HEK293 (cell line): ENCODE results near the gene RCSD1.

Experiments used
- GLI2 ChIP-seq: fragments of 450-650 bp; formaldehyde crosslinking; IDR thresholded peaks from 2 replicates; pipeline ENCODE4; 2017; ENCODE audit warnings: missing biosample characterization, missing genetic modification characterization, low read depth, borderline replicate concordance
- INSM2 ChIP-seq: fragments of 450-650 bp; formaldehyde crosslinking; IDR thresholded peaks from 2 replicates; pipeline ENCODE4 v1.5.1; 2016; ENCODE audit warnings: missing biosample characterization, missing genetic modification characterization
- KLF10 ChIP-seq: fragments of 450-650 bp; IDR thresholded peaks from 2 replicates; pipeline ENCODE4 v1.5.1; 2018; ENCODE audit warnings: missing biosample characterization, mild to moderate bottlenecking, missing genetic modification characterization
- MZF1 ChIP-seq: fragments of 450-650 bp; formaldehyde crosslinking; IDR thresholded peaks from 2 replicates; pipeline ENCODE4 v1.5.1; 2017; ENCODE audit warnings: missing biosample characterization, missing genetic modification characterization, borderline replicate concordance
- PRDM1 ChIP-seq: fragments of 450-650 bp; formaldehyde crosslinking; IDR thresholded peaks from 2 replicates; pipeline ENCODE4; 2016; ENCODE audit warnings: missing biosample characterization, missing genetic modification characterization
- PRDM6 ChIP-seq: fragments of 450-650 bp; formaldehyde crosslinking; IDR thresholded peaks from 2 replicates; pipeline ENCODE4 v1.5.1; 2017; ENCODE audit warnings: missing biosample characterization, missing genetic modification characterization
- SCRT1 ChIP-seq: fragments of 450-650 bp; formaldehyde crosslinking; IDR thresholded peaks from 2 replicates; pipeline ENCODE4 v1.5.1; 2016; ENCODE audit warnings: missing biosample characterization, missing genetic modification characterization, borderline replicate concordance
- TSHZ1 ChIP-seq: fragments of 450-650 bp; formaldehyde crosslinking; IDR thresholded peaks from 2 replicates; pipeline ENCODE4 v1.5.1; 2016; ENCODE audit warnings: missing biosample characterization, missing genetic modification characterization, borderline replicate concordance
- ZBTB10 ChIP-seq: fragments of 450-650 bp; formaldehyde crosslinking; IDR thresholded peaks from 2 replicates; pipeline ENCODE4 v1.5.1; 2016; ENCODE audit warnings: missing biosample characterization, missing genetic modification characterization
- ZBTB6 ChIP-seq: fragments of 450-650 bp; formaldehyde crosslinking; IDR thresholded peaks from 2 replicates; pipeline ENCODE4 v1.5.1; 2017; ENCODE audit warnings: missing biosample characterization, missing genetic modification characterization
- ZBTB7A ChIP-seq: fragments of 450-650 bp; formaldehyde crosslinking; IDR thresholded peaks from 2 replicates; pipeline ENCODE4 v1.5.1; 2016; ENCODE audit warnings: low read depth, missing biosample characterization, missing genetic modification characterization
- ZIC2 ChIP-seq: fragments of 450-650 bp; formaldehyde crosslinking; IDR thresholded peaks from 2 replicates; pipeline ENCODE4 v1.5.1; 2016; ENCODE audit warnings: missing biosample characterization, missing genetic modification characterization
- ZNF132 ChIP-seq: fragments of 450-650 bp; formaldehyde crosslinking; IDR thresholded peaks from 2 replicates; pipeline ENCODE4 v1.5.1; 2017; ENCODE audit warnings: missing biosample characterization, missing genetic modification characterization, borderline replicate concordance
- ZNF280D ChIP-seq: fragments of 450-650 bp; formaldehyde crosslinking; IDR thresholded peaks from 2 replicates; pipeline ENCODE4 v1.5.1; 2016; ENCODE audit warnings: missing biosample characterization, missing genetic modification characterization
- ZNF416 ChIP-seq: fragments of 450-650 bp; formaldehyde crosslinking; IDR thresholded peaks from 2 replicates; pipeline ENCODE4 v1.5.1; 2016; ENCODE audit warnings: missing biosample characterization, missing genetic modification characterization
- ZNF521 ChIP-seq: fragments of 450-650 bp; formaldehyde crosslinking; IDR thresholded peaks from 2 replicates; pipeline ENCODE4 v1.5.1; 2017; ENCODE audit warnings: missing biosample characterization, mild to moderate bottlenecking, missing genetic modification characterization
- ZNF654 ChIP-seq: fragments of 450-650 bp; formaldehyde crosslinking; IDR thresholded peaks from 2 replicates; pipeline ENCODE4 v1.5.1; 2016; ENCODE audit warnings: low read depth, missing biosample characterization, missing genetic modification characterization
- ZNF658 ChIP-seq: fragments of 450-650 bp; formaldehyde crosslinking; IDR thresholded peaks from 2 replicates; pipeline ENCODE4; 2016; ENCODE audit warnings: missing biosample characterization, missing genetic modification characterization
- ZNF664 ChIP-seq: fragments of 450-650 bp; formaldehyde crosslinking; IDR thresholded peaks from 2 replicates; pipeline ENCODE4 v1.5.1; 2016; ENCODE audit warnings: missing biosample characterization, missing genetic modification characterization
- ZNF677 ChIP-seq: fragments of 450-650 bp; IDR thresholded peaks from 2 replicates; pipeline ENCODE4 v1.5.0; 2018; ENCODE audit warnings: missing biosample characterization, mild to moderate bottlenecking, missing genetic modification characterization, moderate library complexity
- ZNF785 ChIP-seq: fragments of 450-650 bp; formaldehyde crosslinking; IDR thresholded peaks from 2 replicates; pipeline ENCODE4 v1.5.1; 2016; ENCODE audit warnings: missing biosample characterization, missing genetic modification characterization
- TF ChIP-seq, protein P1 (sequence below): fragments of 450-650 bp; formaldehyde crosslinking; IDR thresholded peaks from 2 replicates; pipeline ENCODE4 v1.5.1; 2017; ENCODE audit warnings: missing biosample characterization, missing genetic modification characterization

Gene RCSD1

DNA sequence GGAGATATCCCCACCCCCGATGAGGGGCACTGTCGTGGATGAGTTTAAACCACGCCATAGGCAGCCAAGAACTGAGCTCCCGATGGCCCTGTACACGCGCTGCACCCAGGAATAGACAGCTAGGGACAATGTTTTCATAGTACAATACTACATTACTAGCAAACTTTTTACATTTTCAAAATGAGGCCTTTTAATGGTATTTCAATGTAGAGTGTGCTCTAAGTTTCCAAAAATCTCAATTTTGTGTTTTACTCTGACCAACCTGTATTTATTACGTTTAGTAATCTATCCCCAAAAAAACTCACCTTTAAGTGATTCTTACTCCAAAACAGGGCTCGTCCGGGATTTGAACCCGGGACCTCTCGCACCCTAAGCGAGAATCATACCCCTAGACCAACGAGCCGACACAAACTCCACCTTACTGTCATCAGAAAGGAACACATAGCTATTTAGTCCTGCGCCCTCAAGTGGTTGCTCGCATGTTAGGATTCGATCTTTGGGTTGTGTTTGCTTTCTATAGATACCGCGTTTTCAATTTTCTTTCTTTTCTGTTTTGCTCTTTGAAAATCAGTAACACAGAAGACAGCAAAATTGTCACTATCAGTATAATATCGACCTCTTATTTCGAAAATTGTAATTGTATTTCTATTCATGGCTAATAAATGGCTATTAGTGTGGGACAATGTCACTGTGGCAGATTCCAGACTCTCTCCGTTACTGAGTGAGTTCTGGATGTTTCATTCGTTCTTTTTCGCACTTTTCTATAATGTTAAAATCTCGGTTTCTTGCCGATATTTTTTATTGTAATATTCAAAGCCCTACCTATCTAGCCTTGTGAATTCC, 85.3 kb downstream of the RCSD1 start (continued):
- TF ChIP-seq TSHZ1 (tag by site-specific recombination) (no peak), ZNF280D (0 out of 2 replicates have a peak, but pooled peaks have one; percentile 26), ZIC2 (tag by site-specific recombination) (no peak), ZNF677 (tag by site-specific recombination) (no peak), ZNF132 (no peak), INSM2 (peak; percentile 27; the same call in 1 of the 2 replicates), ZNF416 (no peak), ZNF785 (0 out of 2 replicates have a peak, but pooled peaks have one; percentile 33), SCRT1 (tag by site-specific recombination) (0 out of 2 replicates have a peak, but pooled peaks have one; percentile 12), ZNF654 (tag by site-specific recombination) (peak; percentile 43), ZNF521 (tag by site-specific recombination) (no peak), ZNF658 (tag by site-specific recombination) (no peak), ZBTB7A (no peak), ZBTB10 (tag by site-specific recombination) (peak; percentile 61), ZNF664 (tag by site-specific recombination) (peak; percentile 99), GLI2 (tag by site-specific recombination) (no peak; the same call in 1 of the 2 replicates), MZF1 (tag by site-specific recombination) (0 out of 2 replicates have a peak, but pooled peaks have one; percentile 13), PRDM1 (tag by site-specific recombination) (peak; percentile 92), ZBTB6 (tag by site-specific recombination) (peak; percentile 32; the same call in 1 of the 2 replicates), KLF10 (tag by site-specific recombination) (peak; percentile 39), PRDM6 (peak; percentile 71)
- TF ChIP-seq, protein P1, sequence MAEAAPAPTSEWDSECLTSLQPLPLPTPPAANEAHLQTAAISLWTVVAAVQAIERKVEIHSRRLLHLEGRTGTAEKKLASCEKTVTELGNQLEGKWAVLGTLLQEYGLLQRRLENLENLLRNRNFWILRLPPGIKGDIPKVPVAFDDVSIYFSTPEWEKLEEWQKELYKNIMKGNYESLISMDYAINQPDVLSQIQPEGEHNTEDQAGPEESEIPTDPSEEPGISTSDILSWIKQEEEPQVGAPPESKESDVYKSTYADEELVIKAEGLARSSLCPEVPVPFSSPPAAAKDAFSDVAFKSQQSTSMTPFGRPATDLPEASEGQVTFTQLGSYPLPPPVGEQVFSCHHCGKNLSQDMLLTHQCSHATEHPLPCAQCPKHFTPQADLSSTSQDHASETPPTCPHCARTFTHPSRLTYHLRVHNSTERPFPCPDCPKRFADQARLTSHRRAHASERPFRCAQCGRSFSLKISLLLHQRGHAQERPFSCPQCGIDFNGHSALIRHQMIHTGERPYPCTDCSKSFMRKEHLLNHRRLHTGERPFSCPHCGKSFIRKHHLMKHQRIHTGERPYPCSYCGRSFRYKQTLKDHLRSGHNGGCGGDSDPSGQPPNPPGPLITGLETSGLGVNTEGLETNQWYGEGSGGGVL (tag by site-specific recombination): no peak
